IMR-90 (cell line): ENCODE results near the gene PI16. TPM values are rescaled to one million over a fixed set of nuclear protein-coding genes. Genes with fewer than 3 reads are reported as not detected.

Experiments
- ATAC-seq: fragments of 200-7000 bp; cut with Tn5 transposase; 2 replicates; pipeline ENCODE4 v1.9.1; 2020; ENCODE audit warnings: low read depth, mild to moderate bottlenecking, moderate library complexity
- BruUV-seq: library from RNA; stranded (reverse); fragments of 400-500 nt; replicated peaks from 2 replicates; lab custom pipeline; 2021; lab: Mats Ljungman, UMichigan
- CTCF ChIA-PET: fragments of 300-600 bp; formaldehyde crosslinking; extraction: SDS; loops from one replicate; lab custom pipeline; 2021; ENCODE audit warnings: antibody characterized with exemption; lab: Yijun Ruan, JAX
- POLR2A ChIA-PET: fragments of 300-600 bp; sonication (Branson Sonifier 250); formaldehyde crosslinking; loops from one replicate; lab custom pipeline; 2022; ENCODE audit warnings: antibody characterized with exemption; ENCODE audit not compliant: unreplicated experiment; lab: Charles Lee
- DNase-seq: peaks from one replicate; pipeline ENCODE4 v3.0.0; 2013
- H2AFZ ChIP-seq: replicated peaks from 2 replicates; pipeline ENCODE3; 2013; ENCODE audit warnings: low read length, mild to moderate bottlenecking; ENCODE audit not compliant: poor library complexity
- H2AK5ac ChIP-seq: 2 replicates; pipeline ENCODE4 v1.6.1; 2013; ENCODE audit warnings: low read depth, low read length, inconsistent platforms
- H2AK9ac ChIP-seq: replicated peaks from 2 replicates; pipeline ENCODE3; 2013; ENCODE audit warnings: mild to moderate bottlenecking, low read depth, low read length, moderate library complexity; ENCODE audit not compliant: poor library complexity
- H2BK120ac ChIP-seq: 2 replicates; pipeline ENCODE4 v1.6.1; 2013; ENCODE audit warnings: low read depth, low read length, inconsistent platforms
- H2BK15ac ChIP-seq: 3 replicates; pipeline ENCODE4 v1.6.1; 2013; ENCODE audit warnings: low read depth, low read length, inconsistent platforms
- H2BK20ac ChIP-seq: 2 replicates; pipeline ENCODE4 v1.6.1; 2013; ENCODE audit warnings: low read depth, mild to moderate bottlenecking, inconsistent platforms, low read length, moderate library complexity
- H2BK5ac ChIP-seq: 2 replicates; pipeline ENCODE4 v1.6.1; 2013; ENCODE audit warnings: mild to moderate bottlenecking, low read depth, low read length, inconsistent platforms; ENCODE audit not compliant: poor library complexity, severe bottlenecking
- H3K14ac ChIP-seq: replicated peaks from 2 replicates; pipeline ENCODE4 v1.6.1; 2013; ENCODE audit warnings: low read depth, low read length, inconsistent platforms
- H3K18ac ChIP-seq: 2 replicates; pipeline ENCODE4 v1.6.1; 2013; ENCODE audit warnings: low read depth, low read length, control low read depth
- H3K23ac ChIP-seq: 2 replicates; pipeline ENCODE4 v1.6.1; 2013; ENCODE audit warnings: low read depth, low read length, inconsistent platforms
- H3K27ac ChIP-seq: 2 replicates; pipeline ENCODE4 v1.5.1; 2013; ENCODE audit warnings: mild to moderate bottlenecking, control low read depth, low read length; ENCODE audit not compliant: insufficient read depth
- H3K27me3 ChIP-seq: 2 replicates; pipeline ENCODE4 v1.6.1; 2013; ENCODE audit warnings: low read length; ENCODE audit not compliant: control insufficient read depth, insufficient read depth
- H3K36me3 ChIP-seq: 2 replicates; pipeline ENCODE4 v1.6.1; 2013; ENCODE audit warnings: low read length, mixed read lengths; ENCODE audit not compliant: control insufficient read depth, insufficient read depth
- H3K4ac ChIP-seq: 2 replicates; pipeline ENCODE4 v1.6.1; 2013; ENCODE audit warnings: low read depth, low read length, inconsistent platforms
- H3K4me1 ChIP-seq: 2 replicates; pipeline ENCODE4 v1.6.1; 2013; ENCODE audit warnings: low read length, mixed read lengths; ENCODE audit not compliant: control insufficient read depth, insufficient read depth
- H3K4me2 ChIP-seq: 2 replicates; pipeline ENCODE4 v1.6.1; 2013; ENCODE audit warnings: low read depth, mild to moderate bottlenecking, control low read depth, low read length, moderate library complexity
- H3K4me3 ChIP-seq: 2 replicates; pipeline ENCODE4 v1.5.1; 2013; ENCODE audit warnings: low read depth, mild to moderate bottlenecking, control low read depth, low read length, moderate library complexity; ENCODE audit not compliant: insufficient read depth
- H3K56ac ChIP-seq: 2 replicates; pipeline ENCODE4 v1.6.1; 2013; ENCODE audit warnings: low read length, inconsistent platforms; ENCODE audit not compliant: insufficient read depth; ENCODE audit errors: extremely low read depth
- H3K79me1 ChIP-seq, 2 experiments: 2 replicates each; pipeline ENCODE4 v1.6.1; 2013; ENCODE audit warnings: low read length in 2 of 2, inconsistent platforms in 1 of 2, low read depth in 1 of 2
- H3K9ac ChIP-seq: 2 replicates; pipeline ENCODE4 v1.6.1; 2013; ENCODE audit warnings: low read depth, low read length, control low read depth
- H3K9me1 ChIP-seq: 2 replicates; pipeline ENCODE4 v1.6.1; 2013; ENCODE audit warnings: low read length, inconsistent platforms; ENCODE audit not compliant: insufficient read depth
- H3K9me3 ChIP-seq: 2 replicates; pipeline ENCODE4 v1.6.1; 2013; ENCODE audit warnings: low read length; ENCODE audit not compliant: control insufficient read depth, insufficient read depth
- H4K20me1 ChIP-seq: 2 replicates; pipeline ENCODE4 v1.6.1; 2013; ENCODE audit warnings: low read length, inconsistent platforms; ENCODE audit not compliant: insufficient read depth
- H4K5ac ChIP-seq: 2 replicates; pipeline ENCODE4 v1.6.1; 2013; ENCODE audit warnings: mild to moderate bottlenecking, low read depth, low read length, control low read depth
- H4K8ac ChIP-seq, 2 experiments: 2 replicates each; pipeline ENCODE4 v1.6.1; 2013; ENCODE audit warnings: low read depth in 2 of 2, low read length in 2 of 2, control low read depth in 1 of 2, inconsistent platforms in 1 of 2
- H4K91ac ChIP-seq: 2 replicates; pipeline ENCODE4 v1.6.1; 2013; ENCODE audit warnings: low read depth, low read length, inconsistent platforms; ENCODE audit not compliant: insufficient read depth
- CEBPB ChIP-seq: IDR thresholded peaks from 2 replicates; pipeline ENCODE4 v1.6.1; 2012; ENCODE audit warnings: low read depth, low read length, improper control_type of control experiment
- FOS ChIP-seq: fragments of 150-350 bp; IDR thresholded peaks from 2 replicates; pipeline ENCODE4 v1.6.1; 2016; ENCODE audit warnings: low read depth, low read length
- MXI1 ChIP-seq: IDR thresholded peaks from 2 replicates; pipeline ENCODE4 v1.6.1; 2012; ENCODE audit warnings: low read depth, mild to moderate bottlenecking, low read length, moderate library complexity, borderline replicate concordance
- RAD21 ChIP-seq: IDR thresholded peaks from 2 replicates; pipeline ENCODE4 v1.6.1; 2012; ENCODE audit warnings: low read length, improper control_type of control experiment
- SMC3 ChIP-seq: fragments of 150-350 bp; IDR thresholded peaks from 2 replicates; pipeline ENCODE4 v1.6.1; 2016; ENCODE audit warnings: low read depth, mild to moderate bottlenecking, antibody characterized with exemption, low read length, moderate library complexity
- WGBS, 2 experiments: methylation state at CpG; one replicate each; pipeline versions ENCODE4 v1.1.5 to v1.1.7; 2013; ENCODE audit warnings: missing lambda C conversion rate in 2 of 2; ENCODE audit not compliant: insufficient read length in 1 of 2; ENCODE audit errors: extremely low coverage in 2 of 2; 5-methylcytosine and 5-hydroxymethylcytosine counted together
- dilution Hi-C: fragments of 300-500 bp; cut with HindIII; formaldehyde crosslinking; loops from one replicate; pipeline ENCODE4 v1.14.3; 2018; ENCODE audit warnings: low sequenced_read_pairs; ENCODE audit not compliant: unreplicated experiment
- in situ Hi-C: fragments of 300-500 bp; cut with MboI; formaldehyde crosslinking; loops from 3 replicates; pipeline ENCODE4 v1.14.3; 2019; ENCODE audit warnings: low sequenced_read_pairs, inconsistent platforms, mixed read lengths
- intact Hi-C: fragments of 100-400 bp; cut with micrococcal nuclease; formaldehyde crosslinking; loops from 2 replicates; pipeline ENCODE4 v1.10.0; 2022
- polyA plus RNA-seq, 3 experiments: library from polyadenylated mRNA; depleted of rRNA; stranded (reverse); fragments of >200 nt; gene quantifications; 2 replicates each; pipeline ENCODE4 v1.2.3, GENCODE V29; 2012; ENCODE audit warnings: low replicate concordance in 1 of 3
- total RNA-seq: library from RNA; depleted of rRNA; stranded (reverse); fragments of >200 nt; gene quantifications from 2 replicates; pipeline ENCODE4 v1.2.3, GENCODE V29; 2012
- TF ChIP-seq, protein P1 (sequence below): fragments of 150-350 bp; IDR thresholded peaks from 2 replicates; pipeline ENCODE4 v1.6.1; 2017; ENCODE audit warnings: mild to moderate bottlenecking, antibody characterized with exemption, low read length, low read depth

PI16 gene
- total and polyA plus RNA-seq, 2 of the 4 experiments (the other 2 are of a cell fraction) = 0.21 TPM; not detected in 1

GRCh38 chr6:36949636-36950035 lies 4.9 kb upstream of the PI16 start:
- Histone ChIP-seq H4K91ac (peak overlapping the region; percentile 59; the same call in 1 of the 2 replicates), H3K36me3 (no peaks in the 10 kb centered on the region), H2BK5ac (peak overlapping the region; percentile 52), H2BK120ac (peak overlapping the region; percentile 88), H3K9ac (no peak overlapping the region), H2AK5ac (peak overlapping the region; percentile 92; the same call in 1 of the 2 replicates), H3K9me3 (no peaks in the 10 kb centered on the region), H4K5ac (peak overlapping the region; percentile 62; the same call in 1 of the 2 replicates), H3K79me1 (no peaks in the 10 kb centered on the region), H3K56ac (no peak overlapping the region), H3K4me2 (no peak overlapping the region; the same call in 1 of the 2 replicates), H2BK20ac (peak overlapping the region; percentile 79; the same call in 1 of the 2 replicates), H3K18ac (peak overlapping the region; percentile 70; the same call in 1 of the 2 replicates), H3K4ac (peak overlapping the region; percentile 65; the same call in 1 of the 2 replicates), H2BK15ac (peak overlapping the region; percentile 51; the same call in 1 of the 3 replicates), H3K27me3 (no peaks in the 10 kb centered on the region), H4K20me1 (no peaks in the 10 kb centered on the region), H3K23ac (peak overlapping the region; percentile 8; the same call in 1 of the 2 replicates), H3K9me1 (no peaks in the 10 kb centered on the region), H2AK9ac (no peak overlapping the region), H3K27ac (no peak overlapping the region), H3K14ac (peak overlapping the region; percentile 49), H2AFZ (peak overlapping the region; percentile 48), H3K4me3 (no peak overlapping the region), H4K8ac (peak overlapping the region in 1 of 2 experiments; percentile 68; a peak in 1 of 4 replicates), H3K4me1 (peaks cover 5% of the 10 kb centered on the region; the same call in 1 of the 2 replicates)
- peak; percentile 54 for ATAC-seq
- intact Hi-C loops = no loop called here
- dilution Hi-C loops = no loop called here
- ChIA-PET CTCF (interaction anchor here (0.6 kb wide), 1 partner anchor 10 kb away, joined by 5 read pairs; no protein-coding TSS in a partner anchor), POLR2A (no interaction called here)
- TF ChIP-seq CEBPB (no peak), FOS (peak; percentile 51; the same call in 1 of the 2 replicates), SMC3 (no peak), RAD21 (no peak), MXI1 (no peak)
- TF ChIP-seq, protein P1, sequence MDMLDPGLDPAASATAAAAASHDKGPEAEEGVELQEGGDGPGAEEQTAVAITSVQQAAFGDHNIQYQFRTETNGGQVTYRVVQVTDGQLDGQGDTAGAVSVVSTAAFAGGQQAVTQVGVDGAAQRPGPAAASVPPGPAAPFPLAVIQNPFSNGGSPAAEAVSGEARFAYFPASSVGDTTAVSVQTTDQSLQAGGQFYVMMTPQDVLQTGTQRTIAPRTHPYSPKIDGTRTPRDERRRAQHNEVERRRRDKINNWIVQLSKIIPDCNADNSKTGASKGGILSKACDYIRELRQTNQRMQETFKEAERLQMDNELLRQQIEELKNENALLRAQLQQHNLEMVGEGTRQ = no peak
- no CpG with 5 or more reads among the region's 3 CpGs for WGBS, 2 experiments
- in situ Hi-C loops = no loop called here
- peak; percentile 85 for DNase-seq
- BruUV-seq = no TSS peak
